GM18505 (cell line): ENCODE measurements around the gene CERKL.

Experiments used
- ATAC-seq: cut with Tn5 transposase; IDR thresholded peaks from one replicate; pipeline ENCODE4 v1.9.1; 2021; ENCODE audit not compliant: unreplicated experiment
- POLR2A ChIP-seq: IDR thresholded peaks from 4 replicates; pipeline ENCODE4 v1.6.1; 2011; ENCODE audit warnings: borderline replicate concordance; ENCODE audit not compliant: insufficient read depth, insufficient read length; ENCODE audit errors: extremely low read depth

CERKL gene

DNA sequence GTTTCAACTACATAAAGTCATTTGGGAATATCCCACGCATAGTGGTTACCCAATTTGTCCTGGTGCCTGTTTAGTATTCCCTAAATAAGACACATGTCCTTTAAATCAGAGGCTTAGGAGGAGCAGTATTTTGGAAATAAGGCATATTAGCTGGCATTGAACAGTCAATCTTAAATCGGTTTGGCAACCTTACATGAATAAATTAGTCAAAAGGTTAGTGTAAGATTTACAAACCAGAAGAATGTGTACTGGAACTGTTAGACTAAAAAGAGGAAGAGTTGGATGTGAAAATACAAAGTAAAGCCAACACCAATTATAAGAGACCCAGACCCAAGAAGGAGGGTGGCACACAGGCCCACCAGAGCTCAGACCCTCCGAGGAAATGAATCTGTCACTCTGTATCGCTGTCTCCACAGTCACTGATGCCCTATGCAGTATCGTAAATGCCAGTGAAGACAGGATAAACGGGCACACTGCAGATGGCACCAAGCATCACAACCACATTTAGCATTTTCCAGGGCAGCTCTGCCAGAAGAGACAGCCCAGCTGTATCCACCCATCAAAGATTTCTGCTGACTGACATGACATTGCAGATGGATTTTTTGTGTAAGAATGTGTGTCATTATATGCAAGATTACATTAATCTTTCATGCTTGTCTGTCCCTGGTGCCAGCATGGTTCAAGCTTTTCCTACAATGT is 90.4 kb downstream of the CERKL start:
- TF ChIP-seq POLR2A: no peak
- no peak for ATAC-seq

DNA sequence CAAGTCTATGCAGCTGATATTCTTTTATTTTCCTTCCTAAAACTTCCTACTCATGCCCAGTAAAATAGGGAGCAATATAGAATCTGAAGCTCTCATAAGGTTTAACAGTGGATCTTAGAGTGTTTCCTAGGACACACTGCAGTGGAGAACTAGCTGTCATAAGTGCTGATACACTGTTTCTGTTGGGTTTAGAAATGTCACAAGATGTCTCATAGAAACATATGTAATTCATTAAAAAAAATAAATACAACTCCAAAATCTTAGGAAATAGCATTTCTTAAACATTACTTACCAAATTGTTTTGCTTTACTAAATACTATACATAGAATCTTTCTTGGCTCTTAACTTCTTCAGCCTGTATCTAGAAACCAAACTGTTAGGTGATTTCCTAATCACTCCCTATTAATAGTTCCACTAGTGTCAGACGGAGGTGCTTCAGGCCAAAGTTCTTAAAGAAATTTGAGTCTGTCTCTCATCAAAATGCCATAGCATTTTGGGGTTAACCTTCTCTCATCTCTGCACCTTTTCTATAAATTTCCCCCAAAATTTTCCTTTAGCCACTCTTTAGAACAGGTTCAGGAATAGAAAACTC is 93.7 kb downstream of the CERKL start:
- ATAC-seq: no peak
- TF ChIP-seq POLR2A: no peak

- ATAC-seq: no peak
- TF ChIP-seq POLR2A: no peak
These were observed 98.5 kb downstream of the CERKL start for GRCh38 chr2:181558371-181558770.

DNA sequence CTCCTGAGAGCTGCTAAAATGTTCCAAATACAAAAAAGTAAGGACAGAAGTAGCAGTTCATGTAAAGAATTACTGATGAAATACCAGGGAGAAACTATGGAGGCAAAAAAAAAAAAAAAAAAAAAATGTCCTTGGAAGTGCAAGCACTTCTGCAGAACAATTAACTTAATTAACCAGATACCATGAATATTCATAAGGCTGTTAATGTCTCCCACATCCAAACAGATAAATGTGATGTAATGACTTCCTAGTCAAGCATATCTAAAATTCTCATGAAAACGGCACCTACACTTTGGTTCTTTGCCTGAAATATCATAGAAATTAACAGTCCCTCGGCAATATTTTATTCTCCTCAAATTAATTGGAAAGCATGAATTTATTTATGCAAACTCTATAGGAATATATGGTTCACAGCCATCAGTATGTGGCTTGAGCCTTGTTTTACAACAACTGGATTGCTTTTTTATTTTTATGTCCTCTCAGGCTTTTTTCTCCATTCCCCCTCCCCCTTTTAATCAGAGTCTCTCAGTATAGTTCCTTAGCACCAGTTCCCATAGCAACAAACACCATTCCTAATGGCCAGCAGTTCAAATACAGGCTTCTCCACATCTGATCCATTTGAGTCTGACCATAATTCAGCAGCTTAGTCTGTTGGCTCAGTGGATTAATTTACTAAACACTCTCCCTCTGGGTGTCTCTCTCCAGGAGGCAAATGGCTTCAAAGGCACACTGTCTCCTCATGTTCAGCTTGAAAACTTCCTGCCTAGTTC is 102.7 kb downstream of the CERKL start:
- no peak for TF ChIP-seq POLR2A

DNA sequence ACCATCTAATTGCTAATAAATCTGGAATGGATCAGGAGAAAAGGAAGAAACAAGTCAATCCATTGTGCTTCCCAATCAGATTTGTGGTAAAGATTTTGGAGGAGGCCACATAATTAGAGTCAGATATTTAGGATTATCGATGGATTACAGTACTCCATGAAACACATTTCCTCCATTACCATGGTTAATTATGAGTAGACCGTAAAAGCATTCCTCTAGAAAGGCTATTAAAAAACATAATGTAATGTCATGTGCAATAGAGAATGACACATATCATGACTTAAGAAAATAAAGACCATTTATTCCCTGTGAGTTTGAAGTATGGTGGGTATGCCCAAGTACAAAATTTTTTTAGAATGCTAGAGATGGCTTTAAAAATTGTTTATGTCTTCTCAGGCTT is 103.7 kb downstream of the CERKL start:
- TF ChIP-seq POLR2A: no peak
- ATAC-seq: no peak

More for the DNA sequence above, 102.7 kb downstream of the CERKL start:
- no peak for ATAC-seq

- no peak for ATAC-seq
- TF ChIP-seq POLR2A: no peak
These were observed 104.1 kb downstream of the CERKL start for GRCh38 chr2:181552808-181553207.

- no peak for ATAC-seq
- TF ChIP-seq POLR2A: no peak
These were observed 110.8 kb downstream of the CERKL start for GRCh38 chr2:181546086-181546485.

DNA sequence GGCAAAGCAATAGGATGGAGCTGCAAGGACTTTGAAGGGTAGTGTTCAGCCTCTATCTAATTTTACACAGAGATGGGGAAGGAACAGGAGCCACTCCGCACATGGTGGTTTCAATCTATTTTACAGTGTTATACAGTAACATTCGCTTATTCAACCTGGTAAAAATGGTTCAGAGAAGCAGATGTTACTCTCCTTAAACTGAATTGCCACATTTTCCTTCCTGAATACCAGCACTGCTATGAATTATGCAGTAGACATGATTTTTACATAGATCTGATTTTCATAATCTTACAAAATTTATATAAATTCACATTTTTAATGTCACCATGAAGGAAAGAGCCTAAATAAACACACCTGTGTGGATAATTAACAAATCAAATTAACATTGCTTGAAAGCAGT is 114.7 kb downstream of the CERKL start:
- no peak for ATAC-seq
- TF ChIP-seq POLR2A: no peak

DNA sequence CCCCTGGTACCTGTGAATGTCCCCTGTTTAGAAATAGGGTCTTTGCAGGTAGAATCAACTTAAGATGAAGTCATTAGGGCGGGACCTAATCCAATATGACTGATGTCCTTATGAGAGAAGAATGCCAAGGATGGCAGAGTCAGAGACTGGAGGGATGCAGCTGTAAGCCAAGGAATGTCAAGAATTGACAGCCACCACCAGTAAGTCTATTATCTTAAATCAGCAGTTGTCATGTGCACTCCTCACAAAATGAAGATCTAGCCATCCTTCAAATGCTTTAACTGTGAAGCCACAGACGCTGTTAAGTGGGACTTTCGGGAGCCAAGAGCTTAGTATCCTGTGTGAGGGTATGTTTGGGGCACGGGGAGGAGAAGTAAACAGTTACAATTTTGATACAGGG is 116.5 kb downstream of the CERKL start:
- ATAC-seq: no peak
- TF ChIP-seq POLR2A: no peak

GRCh38 chr2:181536730-181537129 is 120.2 kb downstream of the CERKL start:
- TF ChIP-seq POLR2A: no peak
- no peak for ATAC-seq

DNA sequence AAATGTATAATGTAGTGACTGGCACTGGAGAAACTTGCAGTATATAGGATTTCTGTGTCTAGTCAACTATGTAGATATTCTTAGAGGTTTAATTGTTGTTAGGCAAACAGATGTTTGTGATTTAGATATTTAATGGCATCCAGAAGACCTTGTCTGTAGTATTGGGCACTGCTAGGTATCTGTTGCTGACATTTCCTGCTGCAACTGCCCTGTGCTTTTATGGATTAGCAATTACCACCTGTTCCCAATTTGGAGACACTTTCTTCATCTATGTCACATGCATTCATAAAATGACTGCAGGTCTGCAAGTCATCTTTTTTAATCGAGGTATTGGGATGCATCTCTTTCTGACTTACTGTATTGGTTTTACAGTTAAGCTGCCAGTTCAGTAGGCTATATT is 128.5 kb downstream of the CERKL start:
- ATAC-seq: no peak

GRCh38 chr2:181527058-181527457 is 129.8 kb downstream of the CERKL start:
- TF ChIP-seq POLR2A: no peak
- ATAC-seq: no peak

More for the DNA sequence above, 128.5 kb downstream of the CERKL start:
- TF ChIP-seq POLR2A: no peak

- TF ChIP-seq POLR2A: no peak
These were observed 130.9 kb downstream of the CERKL start for GRCh38 chr2:181526014-181526413.

DNA sequence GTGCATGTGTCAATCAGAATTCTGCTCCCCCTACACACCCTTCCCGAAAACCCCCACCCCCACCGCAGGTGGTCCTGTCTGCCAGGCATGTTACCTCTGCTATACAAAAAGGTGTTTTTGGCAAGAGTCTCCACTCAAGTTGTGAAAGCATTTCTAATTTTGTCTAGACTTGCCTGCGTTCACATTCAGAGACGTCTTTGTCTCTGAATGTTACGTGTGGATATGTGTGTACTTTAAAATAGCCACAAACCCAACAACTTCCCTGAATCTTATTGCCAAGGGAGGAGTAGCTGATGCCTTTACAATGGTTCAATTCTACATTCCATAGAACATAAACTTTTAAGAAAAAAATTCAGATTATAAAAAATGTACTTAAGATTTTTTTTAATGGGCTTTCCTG is 133.1 kb downstream of the CERKL start:
- ATAC-seq: no peak

More at GRCh38 chr2:181526014-181526413, 130.9 kb downstream of the CERKL start:
- no peak for ATAC-seq

More for the DNA sequence above, 133.1 kb downstream of the CERKL start:
- no peak for TF ChIP-seq POLR2A
